ENCODE data around the gene PLA2G2F.
A peak's percentile ranks its signal among the peaks of the same experiment; 100 is the strongest.

PLA2G2F gene

DNA sequence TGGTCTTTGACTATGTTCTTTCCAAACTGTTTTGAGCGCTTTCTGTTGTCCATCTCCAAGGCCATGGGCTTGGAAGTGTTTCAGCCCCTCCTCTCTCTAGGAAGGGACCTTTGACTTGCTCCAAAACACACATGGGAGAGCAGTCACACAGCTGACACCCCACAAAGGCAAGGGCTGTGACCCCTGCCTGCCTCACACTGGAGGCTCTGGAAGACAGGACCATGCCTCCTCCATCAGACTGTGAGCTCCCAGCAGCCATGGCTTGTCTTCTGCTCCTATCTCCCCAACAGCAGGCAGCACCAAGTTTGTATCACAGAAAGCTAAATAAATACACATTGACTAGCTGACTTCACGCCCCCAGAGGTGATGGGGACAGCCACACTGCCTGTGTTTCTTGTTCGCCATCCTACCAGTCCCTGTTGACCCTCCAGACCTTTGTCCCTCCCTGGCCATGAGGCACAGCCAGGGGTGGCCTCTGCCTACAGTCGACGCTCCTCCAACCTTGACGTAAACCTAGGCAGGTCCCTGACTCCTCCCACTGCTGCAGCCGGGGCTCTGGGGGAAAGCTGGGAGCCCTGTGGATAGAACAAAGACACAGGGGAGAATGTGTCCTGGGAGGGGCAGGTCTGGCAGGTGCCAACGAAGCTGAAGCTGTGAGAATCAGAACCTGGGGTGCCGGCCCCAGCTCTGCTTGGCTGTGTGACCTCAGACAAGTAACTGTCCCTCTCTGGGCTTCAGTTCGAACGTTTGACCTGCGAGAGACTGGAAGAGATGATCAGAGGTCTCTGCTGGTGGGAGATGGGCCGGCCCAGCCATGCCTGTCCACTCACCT is 4.8 kb downstream of the PLA2G2F start:
- DNase-seq, result no peak

GRCh38 chr1:20147846-20148570 is 8.9 kb downstream of the PLA2G2F start:
- DNase-seq, result no peak

DNA sequence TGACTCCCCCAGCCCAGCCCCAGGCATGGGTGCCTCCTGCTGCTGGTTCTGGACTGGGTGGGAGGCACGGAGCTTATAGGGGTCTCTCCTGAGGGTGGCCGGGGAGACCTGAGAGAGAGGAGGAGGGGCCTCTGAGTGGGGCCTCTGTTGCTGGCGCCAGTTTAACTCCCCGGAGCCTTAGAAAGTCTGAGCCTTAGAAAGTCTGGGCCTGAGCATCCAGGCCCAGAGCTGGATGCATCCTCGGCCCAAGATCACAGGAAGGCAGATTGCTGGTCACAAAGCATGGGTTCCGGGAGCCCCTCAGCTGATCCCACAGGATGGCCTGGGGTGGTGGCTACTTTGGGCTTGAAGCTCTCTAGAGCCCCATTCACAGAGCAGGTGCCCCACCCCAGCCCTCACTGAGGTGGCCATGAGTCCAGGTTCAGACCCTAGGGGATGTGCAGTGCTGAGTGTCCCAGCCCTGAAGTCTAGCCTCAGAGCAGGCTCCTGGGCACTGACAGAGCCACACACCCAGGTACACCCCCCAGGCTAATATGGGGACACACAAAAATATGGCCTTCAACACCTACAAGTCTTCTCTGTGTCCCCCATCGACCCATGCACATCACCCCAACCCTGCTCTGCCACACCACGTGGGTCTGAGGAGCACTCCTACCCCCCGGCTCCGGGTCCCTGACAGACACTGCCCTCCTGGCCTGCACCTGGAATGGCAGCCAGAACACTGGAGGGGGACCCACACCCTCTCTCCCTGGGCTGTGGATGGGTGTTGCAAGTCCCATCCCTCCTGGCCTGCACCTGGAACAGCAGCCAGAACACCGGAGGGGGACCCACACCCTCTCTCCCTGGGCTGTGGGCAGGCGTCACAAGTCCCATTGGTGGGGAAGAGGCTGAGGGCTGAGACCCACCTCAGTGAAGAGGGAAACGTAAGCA is 9.7 kb downstream of the PLA2G2F start:
- DNase-seq, result no peak

DNA sequence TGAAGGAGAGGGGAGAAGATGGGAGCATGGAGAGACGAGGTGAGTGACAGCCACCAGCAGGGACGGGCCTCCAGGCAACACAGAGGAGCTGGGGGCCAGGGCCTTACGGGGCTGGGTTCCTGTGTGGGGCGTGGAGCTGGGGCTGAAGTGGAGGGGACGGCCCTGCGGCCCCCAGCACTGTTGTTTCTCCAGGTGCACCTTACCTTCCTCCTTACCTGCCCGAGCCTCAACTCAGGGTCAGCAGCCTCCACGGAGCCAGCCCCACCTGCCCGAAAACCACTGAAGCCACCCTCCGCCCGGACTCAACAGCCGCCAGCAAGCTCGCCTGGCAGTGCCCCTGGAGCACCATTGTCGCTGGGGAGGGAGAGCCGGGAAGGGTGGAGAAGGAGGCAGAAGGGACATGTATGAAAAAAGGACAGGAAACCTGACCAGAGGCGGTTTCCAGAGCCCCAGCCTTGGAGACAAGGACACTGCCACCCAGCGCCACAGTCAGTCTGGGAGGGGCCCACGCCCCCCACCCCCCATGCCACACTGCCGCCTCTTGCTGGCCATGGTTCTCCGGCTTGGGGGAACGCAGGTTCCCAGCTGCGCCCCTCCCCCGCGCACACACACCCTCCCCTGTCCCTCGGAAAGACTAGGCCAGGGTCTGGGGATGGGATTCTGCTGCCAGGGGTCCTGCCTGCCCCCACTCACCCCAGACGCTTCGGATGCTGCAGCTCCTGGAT is 10.6 kb downstream of the PLA2G2F start:
- no peak for DNase-seq

GRCh38 chr1:20150326-20150705 is 11.2 kb downstream of the PLA2G2F start:
- DNase-seq, result no peak

DNA sequence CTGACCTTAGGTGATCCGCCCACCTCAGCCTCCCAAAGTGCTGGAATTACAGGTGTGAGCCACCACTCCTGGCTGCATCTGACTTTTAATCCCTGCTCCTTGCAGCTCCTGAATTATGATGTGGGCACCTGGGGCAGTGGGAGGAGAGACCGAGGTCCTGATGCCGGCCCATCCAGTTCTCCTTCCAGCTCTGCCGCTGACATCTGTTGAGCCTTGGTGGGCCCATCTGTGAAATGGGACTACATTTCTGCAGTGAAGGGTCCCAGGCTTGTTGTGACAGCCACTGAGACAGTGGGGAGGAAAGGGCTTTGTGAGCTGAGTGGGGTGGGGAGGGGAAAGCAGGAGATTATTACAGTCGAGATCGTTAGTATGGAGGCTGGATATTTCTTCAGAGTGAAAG is 11.8 kb downstream of the PLA2G2F start:
- no peak for DNase-seq

- DNase-seq, result peak in 1 of 2 experiments; percentile 56
Observed at GRCh38 chr1:20151906-20152598, 12.9 kb downstream of the PLA2G2F start.

- DNase-seq, result no peak
Observed at GRCh38 chr1:20152599-20152930, 13.4 kb downstream of the PLA2G2F start.

DNA sequence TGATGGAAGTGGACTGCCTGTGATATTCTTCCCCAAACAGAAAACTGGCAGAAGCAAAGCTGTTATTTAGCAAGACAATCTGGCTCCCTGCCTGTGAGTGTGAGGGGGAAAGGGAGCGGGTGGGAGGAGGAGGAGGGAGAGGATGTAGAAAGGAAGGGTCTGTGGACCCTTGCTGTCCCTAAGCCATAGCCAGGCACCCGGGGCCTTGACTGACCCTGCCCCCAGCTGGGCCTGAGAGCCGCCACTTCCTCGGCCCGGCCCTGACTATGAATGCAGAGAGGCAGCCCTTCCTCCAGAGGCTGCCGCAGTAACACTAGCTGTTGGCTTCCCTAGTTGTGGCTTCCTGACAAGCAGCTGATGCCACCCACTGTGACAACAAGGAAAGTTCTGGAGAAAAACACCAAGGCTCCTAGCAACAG is 13.9 kb downstream of the PLA2G2F start:
- no peak for DNase-seq

DNA sequence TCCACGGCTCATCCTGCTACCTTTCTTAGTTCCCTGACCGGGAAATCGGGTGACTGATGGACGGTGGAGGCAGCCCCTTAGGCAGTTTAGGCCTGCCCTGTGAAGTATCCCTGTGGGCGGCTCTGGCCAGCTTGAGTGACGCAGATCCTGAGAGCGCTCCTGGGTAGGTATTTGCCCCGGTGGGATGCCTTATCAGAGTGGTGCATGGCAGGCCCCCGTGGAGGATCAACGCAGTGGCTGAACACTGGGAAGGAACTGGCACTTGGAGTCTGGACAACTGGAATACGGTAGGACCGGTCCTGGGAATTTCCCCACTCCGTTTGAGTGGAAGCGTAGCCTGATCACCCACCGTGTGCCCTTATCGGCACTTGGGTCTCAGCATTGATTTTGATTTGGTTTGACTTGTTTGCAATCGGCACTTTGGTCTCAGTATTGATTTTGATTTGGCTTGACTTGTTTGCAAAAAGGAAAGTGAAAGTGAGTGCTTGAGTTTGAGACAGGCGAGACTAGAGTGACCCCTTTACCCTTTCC is 15.2 kb downstream of the PLA2G2F start:
- DNase-seq, result no peak

DNA sequence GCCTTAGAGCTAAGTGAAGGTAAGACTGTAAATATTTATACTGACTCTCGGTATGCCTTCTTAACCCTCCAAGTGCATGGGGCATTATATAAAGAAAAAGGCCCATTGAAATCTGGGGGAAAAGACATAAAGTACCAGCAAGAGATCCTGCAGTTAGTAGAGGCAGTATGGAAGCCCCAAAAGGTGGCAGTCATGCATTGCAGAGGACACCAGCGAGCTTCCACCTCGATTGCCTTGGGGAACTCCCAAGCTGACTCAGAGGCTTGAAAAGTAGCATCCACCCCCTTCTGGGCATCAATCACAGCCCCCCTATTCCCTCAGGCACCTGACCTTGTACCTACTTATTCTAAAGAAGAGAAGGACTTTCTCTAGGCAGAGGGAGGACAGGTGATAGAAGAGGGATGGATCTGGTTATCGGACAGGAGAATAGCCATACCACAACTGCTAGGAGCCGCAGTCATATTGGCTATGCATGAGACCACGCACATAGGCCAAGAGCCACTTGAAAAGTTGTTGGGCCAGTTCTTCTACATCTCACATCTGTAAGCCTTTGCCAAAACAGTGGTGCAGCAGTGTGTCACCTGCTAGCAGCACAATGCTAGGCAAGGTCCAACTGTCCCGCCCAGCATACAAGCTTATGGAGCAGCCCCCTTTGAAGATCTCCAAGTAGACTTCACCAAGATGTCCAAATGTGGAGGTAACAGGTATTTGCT is 19.4 kb downstream of the PLA2G2F start:
- DNase-seq, result no peak

GRCh38 chr1:20160034-20160433 is 20.9 kb downstream of the PLA2G2F start:
- peak in 1 of 2 experiments; percentile 5 for DNase-seq

- DNase-seq, result no peak
Observed at GRCh38 chr1:20164694-20165202, 25.6 kb downstream of the PLA2G2F start.

DNA sequence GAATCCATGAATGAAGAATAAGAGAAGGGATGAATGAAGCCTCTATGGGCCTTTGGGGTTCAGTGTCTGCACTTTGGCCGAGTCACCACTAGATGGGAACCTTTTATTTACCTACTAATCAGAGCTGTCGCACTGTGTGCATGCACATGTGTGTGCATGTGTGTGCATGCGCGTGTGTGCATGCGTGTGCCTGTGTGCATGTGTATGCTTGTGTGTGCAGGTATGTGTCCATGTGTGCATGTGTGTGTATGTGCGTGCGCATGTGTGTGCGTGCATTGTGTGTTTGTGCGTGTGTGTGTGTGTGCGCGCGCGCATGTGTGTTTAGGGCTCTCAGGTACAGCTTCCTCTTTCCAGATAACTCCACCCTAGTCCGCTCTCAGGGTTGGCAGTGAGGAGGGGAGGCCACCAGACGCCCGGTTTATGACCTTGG is 26.4 kb downstream of the PLA2G2F start:
- DNase-seq, result no peak

GRCh38 chr1:20166051-20166450 is 26.9 kb downstream of the PLA2G2F start:
- DNase-seq, result no peak

GRCh38 chr1:20167126-20167525 is 28.0 kb downstream of the PLA2G2F start:
- DNase-seq, result no peak

DNA sequence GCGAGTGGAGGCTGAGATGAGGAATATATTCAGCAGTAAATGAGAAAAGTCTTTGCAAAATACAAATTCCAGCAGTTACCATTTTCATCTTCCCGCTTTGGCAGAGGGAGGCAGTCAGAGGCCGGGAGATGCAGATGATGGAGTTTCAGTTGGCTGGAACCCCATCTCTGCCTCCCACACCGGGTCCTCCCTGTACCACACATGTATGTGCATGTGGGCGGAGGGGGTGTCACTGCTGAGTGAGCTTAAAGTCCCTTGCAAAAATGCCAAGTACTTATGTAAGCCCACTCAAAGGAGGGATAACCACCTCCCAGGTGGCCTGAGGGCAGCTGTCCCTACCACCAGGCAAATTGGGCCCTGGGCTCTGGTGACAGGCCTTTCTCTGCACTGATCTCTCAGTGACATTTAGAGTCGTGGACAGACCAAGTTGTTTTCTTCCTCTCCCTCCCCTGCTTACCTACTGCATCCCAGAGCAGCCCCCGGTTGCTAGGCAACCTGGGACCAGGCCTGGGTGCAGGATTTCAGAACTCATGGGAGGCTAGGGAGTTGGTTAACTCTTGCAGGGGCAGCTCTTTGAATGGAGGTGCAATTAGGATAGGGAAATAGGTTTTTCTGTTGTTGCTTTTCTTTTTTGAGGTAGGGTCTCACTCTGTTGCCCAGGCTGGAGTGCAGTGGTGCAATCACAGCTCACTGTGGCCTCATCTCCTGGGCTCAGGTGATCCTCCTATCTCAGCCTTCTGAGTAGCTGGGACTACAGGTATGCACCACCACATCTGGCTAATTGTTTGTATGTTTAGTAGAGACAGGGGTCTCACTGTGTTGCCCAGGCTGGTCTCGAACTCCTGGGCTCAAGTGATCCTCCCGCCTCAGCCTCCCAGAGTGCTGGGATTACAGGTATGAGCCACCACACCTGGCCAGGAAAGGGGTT is 29.7 kb downstream of the PLA2G2F start:
- no peak for DNase-seq

DNA sequence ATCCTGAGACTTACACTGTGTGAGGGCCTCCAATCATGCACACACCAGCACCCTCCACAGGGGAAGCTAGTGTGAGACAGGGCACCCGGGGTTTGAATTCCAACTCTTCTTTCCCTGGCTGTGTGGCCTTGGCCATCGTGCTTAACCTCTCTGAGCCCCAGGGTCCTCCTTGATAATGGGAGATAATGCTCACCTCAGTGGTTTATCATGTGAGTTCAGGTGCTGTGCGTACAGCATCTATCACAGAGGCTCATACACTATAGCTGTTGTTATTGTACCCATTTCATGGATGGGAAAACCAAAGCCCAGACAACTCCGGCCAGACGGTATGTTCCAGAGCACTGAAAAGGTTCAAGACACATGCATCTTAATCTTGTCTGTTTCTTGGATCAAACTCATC is 30.8 kb downstream of the PLA2G2F start:
- DNase-seq, result no peak

GRCh38 chr1:20172033-20172590 is 33.0 kb downstream of the PLA2G2F start:
- no peak for DNase-seq

Data from SW 1271 (cell line).